NB4 (cell line): ENCODE measurements around the gene BCAS3.
"Not testable (repeated sequence)": the region's sequence is repeated elsewhere in the genome, so short reads cannot be mapped to it uniquely, and the experiment has no call there.

Experiments
- DNase-seq: peaks from one replicate; pipeline ENCODE4 v3.0.0; 2010; ENCODE audit warnings: low read depth
- H3K4me3 ChIP-seq: one replicate; pipeline ENCODE4 v1.5.1; 2011; ENCODE audit warnings: mild to moderate bottlenecking, low read depth, low read length, moderate library complexity
- MYC ChIP-seq: IDR thresholded peaks from 2 replicates; pipeline ENCODE4 v1.6.1; 2011; ENCODE audit warnings: low read depth, low read length
- POLR2A ChIP-seq: IDR thresholded peaks from 2 replicates; pipeline ENCODE4 v1.6.1; 2011; ENCODE audit warnings: mild to moderate bottlenecking; ENCODE audit not compliant: insufficient read length; ENCODE audit errors: extremely low read depth
- TF ChIP-seq, protein P1 (sequence below): IDR thresholded peaks from one replicate; pipeline ENCODE4 v1.5.1; 2012; ENCODE audit warnings: low read depth, low read length
- TF ChIP-seq, protein P2 (sequence below): IDR thresholded peaks from 2 replicates; pipeline ENCODE4 v1.6.1; 2011; ENCODE audit warnings: low read depth, low read length

Gene BCAS3

DNA sequence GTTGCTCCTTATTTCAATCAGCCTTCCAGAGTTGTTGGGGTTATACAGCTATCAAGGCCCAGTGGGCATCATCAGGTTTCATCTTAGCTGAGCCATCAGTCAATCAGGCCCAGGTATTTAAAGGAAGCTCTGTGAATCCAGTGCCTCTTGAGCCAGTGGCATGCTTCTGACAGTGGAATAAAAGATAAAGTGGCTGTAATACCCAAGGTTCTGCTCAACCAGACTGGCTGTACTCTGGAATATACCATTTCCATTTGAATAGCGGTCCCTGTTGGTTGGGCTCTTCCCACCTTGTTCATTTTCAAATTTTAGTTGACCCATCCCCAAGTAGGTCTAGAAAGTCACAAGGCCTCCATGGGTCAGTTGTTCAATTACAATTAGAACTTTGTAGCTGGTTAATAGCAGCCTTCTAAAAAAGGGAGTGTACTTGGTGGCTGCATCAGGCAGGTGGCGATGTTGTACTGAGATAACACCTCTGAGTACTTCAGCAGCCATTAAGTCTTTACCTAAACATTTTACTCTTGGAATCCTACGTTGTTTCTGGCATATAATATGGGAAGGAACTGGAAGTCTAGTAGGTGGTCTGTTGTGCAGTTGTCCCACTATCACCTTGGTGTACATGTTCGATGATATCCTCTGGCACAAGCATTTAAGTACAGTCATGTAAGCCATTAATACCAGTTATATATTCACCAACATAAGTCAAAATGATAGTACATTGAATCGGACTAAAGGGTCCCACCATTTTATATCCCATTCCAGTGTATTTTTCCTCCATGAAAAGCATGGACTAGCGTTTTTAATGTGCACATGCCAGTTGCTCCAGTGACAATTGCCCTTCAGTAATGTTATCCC, 294.1 kb downstream of the BCAS3 start:
- DNase-seq = peak; percentile 58
- TF ChIP-seq, protein P1, sequence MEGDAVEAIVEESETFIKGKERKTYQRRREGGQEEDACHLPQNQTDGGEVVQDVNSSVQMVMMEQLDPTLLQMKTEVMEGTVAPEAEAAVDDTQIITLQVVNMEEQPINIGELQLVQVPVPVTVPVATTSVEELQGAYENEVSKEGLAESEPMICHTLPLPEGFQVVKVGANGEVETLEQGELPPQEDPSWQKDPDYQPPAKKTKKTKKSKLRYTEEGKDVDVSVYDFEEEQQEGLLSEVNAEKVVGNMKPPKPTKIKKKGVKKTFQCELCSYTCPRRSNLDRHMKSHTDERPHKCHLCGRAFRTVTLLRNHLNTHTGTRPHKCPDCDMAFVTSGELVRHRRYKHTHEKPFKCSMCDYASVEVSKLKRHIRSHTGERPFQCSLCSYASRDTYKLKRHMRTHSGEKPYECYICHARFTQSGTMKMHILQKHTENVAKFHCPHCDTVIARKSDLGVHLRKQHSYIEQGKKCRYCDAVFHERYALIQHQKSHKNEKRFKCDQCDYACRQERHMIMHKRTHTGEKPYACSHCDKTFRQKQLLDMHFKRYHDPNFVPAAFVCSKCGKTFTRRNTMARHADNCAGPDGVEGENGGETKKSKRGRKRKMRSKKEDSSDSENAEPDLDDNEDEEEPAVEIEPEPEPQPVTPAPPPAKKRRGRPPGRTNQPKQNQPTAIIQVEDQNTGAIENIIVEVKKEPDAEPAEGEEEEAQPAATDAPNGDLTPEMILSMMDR = peak; percentile 59
- TF ChIP-seq POLR2A = no peak

DNA sequence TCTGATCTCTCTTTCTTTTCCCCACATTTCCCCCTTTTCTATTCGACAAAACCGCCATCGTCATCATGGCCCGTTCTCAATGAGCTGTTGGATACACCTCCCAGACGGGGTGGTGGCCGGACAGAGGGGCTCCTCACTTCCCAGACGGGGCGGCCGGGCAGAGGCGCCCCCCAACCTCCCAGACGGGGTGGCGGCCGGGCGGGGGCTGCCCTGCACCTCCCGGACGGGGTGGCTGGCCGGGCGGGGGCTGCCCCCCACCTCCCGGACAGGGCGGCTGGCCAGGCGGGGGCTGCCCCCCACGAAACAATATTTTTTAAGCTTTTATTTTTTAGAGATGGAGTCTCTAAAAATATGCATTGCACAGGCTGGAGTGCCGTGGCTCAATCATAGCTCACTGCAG, 299.2 kb downstream of the BCAS3 start:
- DNase-seq, H3K4me3 ChIP-seq: not testable (repeated sequence)

More for the DNA sequence above, 294.1 kb downstream of the BCAS3 start:
- H3K4me3 ChIP-seq = no peak overlapping the region

DNA sequence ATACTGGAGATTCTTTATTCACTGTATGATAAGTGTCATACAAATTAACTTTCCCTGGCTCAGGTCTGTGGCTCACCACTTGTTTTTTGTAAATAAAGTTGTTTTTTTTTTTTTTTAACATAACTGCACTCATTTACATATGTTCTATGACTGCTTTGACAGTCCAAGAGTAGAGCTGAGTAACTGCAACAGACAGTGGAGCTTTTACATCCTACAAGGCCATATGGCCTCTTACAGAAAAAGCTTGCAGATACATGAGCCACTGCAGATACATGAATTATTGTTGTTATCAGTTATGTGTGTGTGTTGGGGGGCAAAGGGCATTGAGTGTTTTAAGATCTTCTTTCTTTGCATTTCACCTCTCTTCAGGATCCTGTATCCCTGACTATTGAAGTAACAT, 311.7 kb downstream of the BCAS3 start:
- no peak for DNase-seq
- TF ChIP-seq, protein P1 = no peak
- no peak for TF ChIP-seq POLR2A
- no peak overlapping the region for H3K4me3 ChIP-seq

DNA sequence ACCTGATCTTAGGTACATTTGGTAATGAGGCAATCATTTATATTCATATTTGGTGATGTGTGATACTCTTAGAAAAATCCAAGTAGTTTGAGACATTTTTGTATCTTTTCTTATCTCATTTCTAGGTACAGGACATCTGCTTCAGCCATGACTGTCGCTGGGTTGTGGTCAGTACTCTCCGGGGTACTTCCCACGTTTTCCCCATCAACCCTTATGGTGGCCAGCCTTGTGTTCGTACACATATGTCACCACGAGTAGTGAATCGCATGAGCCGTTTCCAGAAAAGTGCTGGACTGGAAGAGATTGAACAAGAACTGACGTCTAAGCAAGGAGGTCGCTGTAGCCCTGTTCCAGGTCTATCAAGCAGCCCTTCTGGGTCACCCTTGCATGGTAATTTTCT, 312.2 kb downstream of the BCAS3 start:
- no peak for DNase-seq
- no peak overlapping the region for H3K4me3 ChIP-seq
- TF ChIP-seq, protein P2, sequence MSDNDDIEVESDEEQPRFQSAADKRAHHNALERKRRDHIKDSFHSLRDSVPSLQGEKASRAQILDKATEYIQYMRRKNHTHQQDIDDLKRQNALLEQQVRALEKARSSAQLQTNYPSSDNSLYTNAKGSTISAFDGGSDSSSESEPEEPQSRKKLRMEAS = no peak
- TF ChIP-seq, protein P1 = no peak
- no peak for TF ChIP-seq POLR2A
- TF ChIP-seq MYC = no peak

DNA sequence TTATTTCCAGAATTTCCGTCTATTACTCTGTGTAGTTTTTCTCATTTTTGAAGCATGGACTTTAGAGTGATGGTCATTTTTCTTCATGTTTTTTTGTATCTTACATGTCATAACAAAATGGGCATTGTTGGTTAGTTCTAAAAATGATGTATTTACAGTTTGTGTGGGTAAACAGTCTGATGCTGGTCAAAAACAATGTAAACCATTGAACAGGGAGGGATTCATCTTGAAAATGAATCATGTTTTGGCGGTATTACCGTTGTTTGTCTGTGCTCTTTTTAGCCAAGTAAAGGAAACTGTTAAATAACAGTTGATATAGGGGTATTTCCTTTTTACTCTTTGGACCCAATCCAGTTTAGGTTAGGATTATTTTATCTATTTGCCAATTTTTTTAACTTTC, 315.8 kb downstream of the BCAS3 start:
- DNase-seq = no peak
- H3K4me3 ChIP-seq = no peak overlapping the region
- TF ChIP-seq, protein P1 = no peak
- TF ChIP-seq, protein P2 = no peak
- TF ChIP-seq MYC = no peak
- no peak for TF ChIP-seq POLR2A

DNA sequence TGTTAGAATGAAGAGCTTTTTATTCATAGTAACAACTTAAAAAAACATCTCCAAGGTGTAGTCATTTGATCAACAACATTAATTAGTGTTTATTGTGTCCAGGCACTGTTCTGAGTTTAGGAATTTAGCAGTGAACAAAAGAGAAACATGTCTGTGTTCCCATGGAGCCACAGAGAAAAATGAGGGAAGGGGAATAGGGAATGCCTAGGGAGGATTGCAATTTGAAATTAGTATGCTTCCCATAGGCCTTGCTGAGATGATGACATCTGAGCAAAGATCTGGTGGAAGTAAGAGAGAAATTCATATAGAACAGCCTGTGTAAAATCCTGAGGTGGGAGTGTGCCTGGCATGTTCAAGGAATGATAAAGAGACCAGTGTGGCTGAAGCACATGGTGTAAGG, 318.0 kb downstream of the BCAS3 start:
- TF ChIP-seq, protein P1 = no peak
- TF ChIP-seq POLR2A (no peak), MYC (no peak)
- TF ChIP-seq, protein P2 = no peak
- no peak overlapping the region for H3K4me3 ChIP-seq
- DNase-seq = no peak
